ENCODE data around the gene EEF1AKMT2. TPM values are rescaled to one million over a fixed set of nuclear protein-coding genes. Genes with fewer than 3 reads are reported as not detected.

EEF1AKMT2 gene
- total RNA-seq, 2 donors from 2014 or later = 5.7 to 10.4 TPM

DNA sequence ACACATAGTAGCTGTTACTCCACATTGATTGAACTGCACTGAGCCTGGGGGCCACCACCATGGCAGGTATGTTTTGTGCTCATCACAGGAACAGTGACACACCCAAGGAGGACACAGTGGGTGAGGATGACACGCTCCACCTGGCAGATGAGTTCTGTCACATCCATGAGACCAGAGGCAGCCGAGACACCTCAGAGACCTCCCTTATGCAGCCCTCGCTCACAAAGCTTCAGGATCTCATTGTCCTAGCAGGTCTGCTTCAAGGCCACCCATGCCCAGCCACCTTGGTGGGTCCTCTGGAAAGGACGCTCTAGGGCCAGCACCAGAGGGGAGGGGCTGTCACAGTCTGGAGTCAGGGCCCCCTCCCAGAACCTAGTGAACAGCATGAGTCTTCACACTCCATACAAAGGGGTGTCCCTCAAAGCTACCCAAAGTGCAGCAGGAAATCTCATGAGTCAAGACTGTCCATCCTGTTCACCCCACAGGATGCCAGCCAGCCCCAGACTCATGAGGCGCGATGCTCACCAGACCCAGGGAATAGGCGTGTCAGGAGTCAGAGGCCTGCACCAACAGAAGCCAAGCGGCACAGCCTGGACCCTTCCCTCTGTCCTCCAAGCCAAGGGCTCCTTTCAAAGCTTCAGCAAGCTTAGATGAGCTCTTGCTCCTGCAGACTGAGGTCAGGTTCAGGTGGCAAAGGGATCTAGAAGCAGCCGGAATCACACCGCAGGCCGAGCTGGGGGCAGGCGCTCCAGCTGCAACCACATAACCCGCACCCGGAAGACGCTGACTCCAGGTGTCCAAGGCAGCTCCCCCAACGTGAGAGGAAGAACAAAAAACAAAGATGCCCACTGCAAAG is 57.1 kb downstream of the EEF1AKMT2 start:
- H3K27me3 ChIP-seq (replicated peaks; ENCODE audit: insufficient read depth) = no peaks in the 10 kb centered on the region
- H3K4me1 ChIP-seq (ENCODE audit: control insufficient read depth in 1 of 2, low read depth in 2 of 2) = peaks cover 44 to 76% of the 10 kb centered on the region in 2 donors
- H3K27ac ChIP-seq = peak overlapping the region; percentile 28 to 66
- no peak overlapping the region for H3K4me3 ChIP-seq
- no peaks in the 10 kb centered on the region for H3K36me3 ChIP-seq
- DNase-seq (ENCODE audit: low spot score) (no peak), ATAC-seq (ENCODE audit: insufficient number of reproducible peaks, low FRiP score, low read depth) (no peak)
- H3K9me3 ChIP-seq = no peaks in the 10 kb centered on the region
- TF ChIP-seq, protein P1, sequence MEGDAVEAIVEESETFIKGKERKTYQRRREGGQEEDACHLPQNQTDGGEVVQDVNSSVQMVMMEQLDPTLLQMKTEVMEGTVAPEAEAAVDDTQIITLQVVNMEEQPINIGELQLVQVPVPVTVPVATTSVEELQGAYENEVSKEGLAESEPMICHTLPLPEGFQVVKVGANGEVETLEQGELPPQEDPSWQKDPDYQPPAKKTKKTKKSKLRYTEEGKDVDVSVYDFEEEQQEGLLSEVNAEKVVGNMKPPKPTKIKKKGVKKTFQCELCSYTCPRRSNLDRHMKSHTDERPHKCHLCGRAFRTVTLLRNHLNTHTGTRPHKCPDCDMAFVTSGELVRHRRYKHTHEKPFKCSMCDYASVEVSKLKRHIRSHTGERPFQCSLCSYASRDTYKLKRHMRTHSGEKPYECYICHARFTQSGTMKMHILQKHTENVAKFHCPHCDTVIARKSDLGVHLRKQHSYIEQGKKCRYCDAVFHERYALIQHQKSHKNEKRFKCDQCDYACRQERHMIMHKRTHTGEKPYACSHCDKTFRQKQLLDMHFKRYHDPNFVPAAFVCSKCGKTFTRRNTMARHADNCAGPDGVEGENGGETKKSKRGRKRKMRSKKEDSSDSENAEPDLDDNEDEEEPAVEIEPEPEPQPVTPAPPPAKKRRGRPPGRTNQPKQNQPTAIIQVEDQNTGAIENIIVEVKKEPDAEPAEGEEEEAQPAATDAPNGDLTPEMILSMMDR (IDR thresholded peaks at IDR 0.05) = no peak

DNA sequence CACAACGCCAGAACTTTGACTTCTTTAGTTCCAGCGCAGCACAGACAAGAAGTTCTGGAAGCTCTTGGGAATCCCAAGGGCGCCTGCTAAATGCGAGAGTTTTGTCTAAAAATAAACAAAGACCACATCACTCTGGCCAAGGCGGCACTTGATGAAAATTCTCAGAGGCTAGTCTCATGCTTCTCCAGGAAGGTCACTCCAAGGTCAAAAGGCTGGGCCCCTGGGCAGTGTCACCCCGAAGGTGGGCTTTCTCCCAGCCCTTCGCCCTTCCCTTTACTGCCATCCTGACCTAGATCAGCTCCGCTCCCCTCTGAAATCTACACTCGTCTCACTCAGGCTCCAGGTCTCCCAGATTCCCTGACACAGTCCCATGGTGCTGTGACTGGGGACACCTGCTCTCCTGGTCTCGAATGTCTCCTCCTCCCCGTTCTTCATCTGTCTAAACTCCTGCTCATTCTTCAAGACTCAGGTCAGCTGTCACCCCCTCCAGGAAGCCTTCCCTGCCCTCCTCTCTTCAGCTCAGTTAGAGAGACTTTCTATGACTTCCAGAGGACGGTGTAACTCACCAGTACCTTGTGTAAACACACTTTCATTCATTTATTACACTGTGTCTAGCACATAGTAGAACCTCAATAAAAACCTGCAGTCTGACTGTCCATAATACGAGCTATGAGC is 58.0 kb downstream of the EEF1AKMT2 start:
- TF ChIP-seq, protein P1 (IDR thresholded peaks at IDR 0.05) = no peak
- peak; percentile 20 for ATAC-seq (ENCODE audit: insufficient number of reproducible peaks, low FRiP score, low read depth)

DNA sequence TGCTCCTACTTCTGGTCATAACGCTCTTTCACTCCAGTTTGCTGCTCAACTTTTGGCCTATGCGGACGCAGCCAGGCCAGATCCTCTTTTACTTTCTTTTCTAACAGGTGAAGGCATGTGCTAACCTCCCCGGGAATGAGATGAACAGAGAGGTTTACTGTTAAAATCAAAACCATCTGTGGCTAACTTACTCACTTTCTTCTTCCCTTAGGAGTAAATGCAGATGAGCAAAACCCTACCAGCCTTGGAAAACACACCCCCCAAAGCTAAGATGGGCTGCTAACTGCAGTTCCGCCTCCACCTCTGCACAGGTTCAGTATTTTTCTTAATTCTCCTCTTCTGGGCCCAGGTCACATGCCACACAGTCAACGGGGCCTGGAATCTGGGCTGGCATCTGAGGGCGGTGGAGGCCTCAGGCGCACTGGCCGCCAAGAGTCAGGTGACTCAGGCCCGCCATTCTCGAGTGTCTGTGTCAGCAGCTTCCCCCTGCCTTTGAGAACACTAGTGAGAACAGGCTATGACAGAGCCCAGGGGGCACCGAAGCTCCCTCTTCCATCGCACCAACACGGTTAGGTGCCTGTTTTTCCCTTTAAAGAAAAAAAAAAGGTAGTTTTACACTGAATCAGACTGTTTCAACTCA is 58.6 kb downstream of the EEF1AKMT2 start:
- Histone ChIP-seq H3K4me3 (peak overlapping the region; percentile 6), H3K27me3 (replicated peaks; ENCODE audit: insufficient read depth) (no peaks in the 10 kb centered on the region), H3K9me3 (no peaks in the 10 kb centered on the region), H3K27ac (peak overlapping the region; percentile 66 to 83), H3K4me1 (ENCODE audit: control insufficient read depth in 1 of 2, low read depth in 2 of 2) (peaks cover 41 to 73% of the 10 kb centered on the region in 2 donors), H3K36me3 (no peaks in the 10 kb centered on the region)
- TF ChIP-seq, protein P1 (IDR thresholded peaks at IDR 0.05) = no peak
- peak; percentile 51 for DNase-seq (ENCODE audit: low spot score)
- peak; percentile 52 for ATAC-seq (ENCODE audit: insufficient number of reproducible peaks, low FRiP score, low read depth)

More for the DNA sequence above, 58.0 kb downstream of the EEF1AKMT2 start:
- peaks cover 40 to 76% of the 10 kb centered on the region in 2 donors for H3K4me1 ChIP-seq (ENCODE audit: control insufficient read depth in 1 of 2, low read depth in 2 of 2)
- no peaks in the 10 kb centered on the region for H3K27me3 ChIP-seq (replicated peaks; ENCODE audit: insufficient read depth)
- H3K27ac ChIP-seq = peak overlapping the region; percentile 66 to 83
- no peak for DNase-seq (ENCODE audit: low spot score)
- H3K4me3 ChIP-seq = peak overlapping the region; percentile 6
- H3K36me3 ChIP-seq = no peaks in the 10 kb centered on the region
- H3K9me3 ChIP-seq = no peaks in the 10 kb centered on the region

DNA sequence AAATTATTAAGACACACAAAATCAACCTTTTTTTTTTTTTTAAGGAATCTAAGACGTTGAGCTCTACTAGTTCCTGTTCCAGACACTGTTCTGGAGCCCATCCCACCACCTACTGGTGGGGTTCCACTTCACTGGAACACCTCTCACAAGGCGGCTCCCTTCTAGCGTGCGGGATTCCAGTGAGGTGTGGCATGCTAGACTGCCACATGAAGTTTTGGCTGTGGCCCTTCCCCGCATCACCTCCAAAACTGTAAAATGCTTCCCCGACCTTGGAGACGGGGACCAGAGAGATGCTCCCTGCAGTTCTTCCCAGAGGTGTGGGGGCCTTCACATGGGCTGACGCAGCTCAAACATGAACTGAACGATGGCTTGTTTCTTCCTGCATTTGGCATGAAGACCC is 60.1 kb downstream of the EEF1AKMT2 start:
- H3K27ac ChIP-seq = no peak overlapping the region
- DNase-seq (ENCODE audit: low spot score) (no peak), ATAC-seq (ENCODE audit: insufficient number of reproducible peaks, low FRiP score, low read depth) (no peak)
- no peak overlapping the region for H3K4me3 ChIP-seq
- H3K27me3 ChIP-seq (replicated peaks; ENCODE audit: insufficient read depth) = no peaks in the 10 kb centered on the region
- H3K4me1 ChIP-seq (ENCODE audit: control insufficient read depth in 1 of 2, low read depth in 2 of 2) = peaks cover 36 to 64% of the 10 kb centered on the region in 2 donors
- no peaks in the 10 kb centered on the region for H3K36me3 ChIP-seq
- H3K9me3 ChIP-seq = no peaks in the 10 kb centered on the region
- TF ChIP-seq, protein P1 (IDR thresholded peaks at IDR 0.05) = no peak

DNA sequence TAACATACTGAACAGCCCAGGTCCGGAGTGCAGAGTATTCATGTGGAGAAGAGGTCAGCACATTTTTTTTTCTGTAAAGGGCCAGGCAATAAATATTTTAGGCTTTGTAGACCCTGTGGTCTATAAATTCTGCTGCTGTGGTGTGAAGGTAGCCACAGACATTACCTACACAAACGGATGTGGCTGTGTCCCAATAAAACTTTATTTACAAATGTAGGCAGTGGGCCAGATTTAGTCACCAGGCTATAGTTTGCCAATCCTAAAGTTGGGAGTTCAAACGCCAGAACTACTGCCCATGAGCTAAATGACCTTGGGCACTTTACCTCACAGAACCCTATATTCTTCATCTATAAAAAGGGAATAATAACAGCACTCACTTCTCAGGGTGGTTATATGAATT is 60.9 kb downstream of the EEF1AKMT2 start:
- Histone ChIP-seq H3K27me3 (replicated peaks; ENCODE audit: insufficient read depth) (no peaks in the 10 kb centered on the region), H3K4me1 (ENCODE audit: control insufficient read depth in 1 of 2, low read depth in 2 of 2) (peaks cover 28 to 57% of the 10 kb centered on the region in 2 donors), H3K4me3 (no peak overlapping the region), H3K27ac (no peak overlapping the region), H3K9me3 (no peaks in the 10 kb centered on the region), H3K36me3 (no peaks in the 10 kb centered on the region)
- ATAC-seq (ENCODE audit: insufficient number of reproducible peaks, low FRiP score, low read depth) = no peak
- TF ChIP-seq, protein P1 (IDR thresholded peaks at IDR 0.05) = no peak
- DNase-seq (ENCODE audit: low spot score) = no peak
